CD14-positive monocyte (primary cell): ENCODE measurements around the gene HBZ. TPM values are rescaled to one million over a fixed set of nuclear protein-coding genes. Genes with fewer than 3 reads are reported as not detected.

Experiments used
- DNase-seq, 3 donors: peaks; one replicate each; pipeline ENCODE4 v3.0.0-alpha.2; 2011 to 2022
- H2AFZ ChIP-seq: 2 replicates; pipeline ENCODE4 v1.6.0; 2012; ENCODE audit warnings: mild to moderate bottlenecking, low read depth, low read length, inconsistent platforms; ENCODE audit not compliant: insufficient read depth, poor library complexity, severe bottlenecking
- H3K27ac ChIP-seq, 2 donors: 1 replicate in 1 of 2; 2 replicates in 1 of 2; pipeline ENCODE4 v1.5.1; 2012 to 2013; ENCODE audit warnings: low read length in 2 of 2, control low read depth in 1 of 2, inconsistent platforms in 1 of 2, low read depth in 1 of 2, mild to moderate bottlenecking in 1 of 2
- H3K27me3 ChIP-seq, 2 donors: one replicate each; pipeline versions ENCODE4 v1.6.0 to v1.6.1; 2011 to 2013; ENCODE audit warnings: low read length in 2 of 2; ENCODE audit not compliant: control insufficient read depth in 2 of 2, insufficient read depth in 2 of 2
- H3K36me3 ChIP-seq, 2 donors: replicated peaks in 1 of 2; 1 replicate in 1 of 2; 2 replicates in 1 of 2; pipeline versions ENCODE4 v1.5.1 to v1.6.1; 2012 to 2013; ENCODE audit warnings: low read length in 2 of 2, control low read depth in 1 of 2, inconsistent platforms in 1 of 2, mild to moderate bottlenecking in 1 of 2; ENCODE audit not compliant: insufficient read depth in 2 of 2, control insufficient read depth in 1 of 2
- H3K4me1 ChIP-seq, 2 donors: 1 replicate in 1 of 2; 2 replicates in 1 of 2; pipeline versions ENCODE4 v1.5.1 to v1.6.1; 2012 to 2013; ENCODE audit warnings: low read length in 2 of 2, control low read depth in 1 of 2, inconsistent platforms in 1 of 2, mild to moderate bottlenecking in 1 of 2, moderate library complexity in 1 of 2; ENCODE audit not compliant: insufficient read depth in 2 of 2, control insufficient read depth in 1 of 2
- H3K4me2 ChIP-seq: replicated peaks from 2 replicates; pipeline ENCODE3; 2012; ENCODE audit warnings: low read length, moderate library complexity, mild to moderate bottlenecking; ENCODE audit not compliant: poor library complexity, severe bottlenecking; ENCODE audit errors: extremely low read depth
- H3K4me3 ChIP-seq, 3 experiments: fragments of 200-600 bp in 1 of 3; sonication (generic) in 1 of 3; replicated peaks in 1 of 3; 1 replicate in 2 of 3; 2 replicates in 1 of 3; pipeline ENCODE4 v1.5.1; 2011 to 2013; ENCODE audit warnings: low read length in 3 of 3, mild to moderate bottlenecking in 3 of 3, control low read depth in 2 of 3, low read depth in 2 of 3, inconsistent platforms in 1 of 3, moderate library complexity in 1 of 3
- H3K79me2 ChIP-seq: 2 replicates; pipeline ENCODE4 v1.6.0; 2012; ENCODE audit warnings: mild to moderate bottlenecking, control low read depth, inconsistent platforms, low read length, moderate library complexity; ENCODE audit not compliant: insufficient read depth
- H3K9ac ChIP-seq: 2 replicates; pipeline ENCODE4 v1.6.0; 2017; ENCODE audit warnings: low read length, mild to moderate bottlenecking; ENCODE audit not compliant: insufficient read depth, poor library complexity, severe bottlenecking
- H3K9me3 ChIP-seq, 2 donors: replicated peaks in 1 of 2; 1 replicate in 1 of 2; 2 replicates in 1 of 2; pipeline versions ENCODE4 v1.5.1 to v1.6.1; 2012 to 2013; ENCODE audit warnings: low read length in 2 of 2, control low read depth in 1 of 2; ENCODE audit not compliant: control insufficient read depth in 1 of 2, insufficient read depth in 1 of 2
- H4K20me1 ChIP-seq: 2 replicates; pipeline ENCODE4 v1.6.0; 2012; ENCODE audit warnings: mild to moderate bottlenecking, low read length, control low read depth, moderate library complexity; ENCODE audit not compliant: insufficient read depth
- H3K27ac Mint-ChIP-seq, 7 donors: one replicate each; pipeline ENCODE4 v1.8.0; 2020; ENCODE audit warnings: mild to moderate bottlenecking in 7 of 7, mixed read lengths in 7 of 7, moderate library complexity in 6 of 7, inconsistent platforms in 2 of 7
- H3K27me3 Mint-ChIP-seq, 3 donors: one replicate each; pipeline ENCODE4 v1.8.0; 2021 to 2022; ENCODE audit warnings: low read depth in 3 of 3, mild to moderate bottlenecking in 3 of 3, mixed read lengths in 3 of 3, moderate library complexity in 3 of 3, inconsistent platforms in 1 of 3
- H3K36me3 Mint-ChIP-seq, 2 donors: one replicate each; pipeline ENCODE4 v1.8.0; 2020; ENCODE audit warnings: mixed read lengths in 2 of 2, inconsistent platforms in 1 of 2, mild to moderate bottlenecking in 1 of 2
- H3K4me1 Mint-ChIP-seq: one replicate; pipeline ENCODE4 v1.8.0; 2020; ENCODE audit warnings: mild to moderate bottlenecking, mixed read lengths
- H3K4me3 Mint-ChIP-seq, 2 donors: one replicate each; pipeline ENCODE4 v1.8.0; 2020; ENCODE audit warnings: mild to moderate bottlenecking in 2 of 2, mixed read lengths in 2 of 2, moderate library complexity in 1 of 2
- H3K9me3 Mint-ChIP-seq, 7 donors: one replicate each; pipeline ENCODE4 v1.8.0; 2020 to 2022; ENCODE audit warnings: mixed read lengths in 7 of 7, mild to moderate bottlenecking in 6 of 7, moderate library complexity in 6 of 7, inconsistent platforms in 2 of 7
- CTCF ChIP-seq: fragments of 200-600 bp; IDR thresholded peaks from one replicate; pipeline ENCODE4 v1.8.0; 2022; ENCODE audit warnings: antibody characterized with exemption, mild to moderate bottlenecking
- WGBS: methylation state at CpG from one replicate; pipeline ENCODE4 v1.1.5; 2013; ENCODE audit warnings: missing lambda C conversion rate; ENCODE audit not compliant: insufficient coverage; 5-methylcytosine and 5-hydroxymethylcytosine counted together
- intact Hi-C, 2 donors: fragments of 100-400 bp; cut with micrococcal nuclease; formaldehyde crosslinking; loops; one replicate each; pipeline versions ENCODE4 v1.15.0 to v1.15.1; 2023
- polyA plus RNA-seq, 3 donors: library from polyadenylated mRNA; depleted of rRNA in 1 of 3; unstranded in 2 of 3; stranded (reverse) in 1 of 3; fragments of 300-500 nt in 2 of 3; fragments of >200 nt in 1 of 3; fragmentation: Illumina TruSeq in 2 of 3; gene quantifications; 1 replicate in 2 of 3; 2 replicates in 1 of 3; pipeline ENCODE4 v1.2.3, GENCODE V29; 2012 to 2021

HBZ gene
- polyA plus RNA-seq, 3 donors = not detected

GRCh38 chr16:104928-105327, 47.5 kb upstream of the HBZ start:
- no peak for DNase-seq
- Histone ChIP-seq H3K4me3 (no peak overlapping the region), H3K27ac (no peak overlapping the region), H3K79me2 (no peaks in the 10 kb centered on the region), H3K4me2 (no peak overlapping the region), H3K27me3 (no peaks in the 10 kb centered on the region), H3K4me1 (no peaks in the 10 kb centered on the region), H3K9ac (no peak overlapping the region), H3K9me3 (no peaks in the 10 kb centered on the region), H2AFZ (no peak overlapping the region), H4K20me1 (no peaks in the 10 kb centered on the region), H3K36me3 (peaks cover 12 to 27% of the 10 kb centered on the region in 2 donors)
- H3K4me1 Mint-ChIP-seq = no peaks in the 10 kb centered on the region
- H3K9me3 Mint-ChIP-seq = no peaks in the 10 kb centered on the region
- H3K36me3 Mint-ChIP-seq = peaks cover 49 to 57% of the 10 kb centered on the region in 2 donors
- no peak overlapping the region for H3K27ac Mint-ChIP-seq
- WGBS = 39% methylated on average over 2 of the region's 3 CpGs
- no peak for TF ChIP-seq CTCF
- H3K4me3 Mint-ChIP-seq = no peak overlapping the region
- peaks cover 0 to 5% (median 0%) of the 10 kb centered on the region in 3 donors for H3K27me3 Mint-ChIP-seq
- intact Hi-C loops = loop anchor here (5.0 kb wide), 1 partner anchor 257 kb away; no protein-coding TSS in a partner anchor

- H3K27me3 ChIP-seq = no peaks in the 10 kb centered on the region
- H3K4me1 ChIP-seq = no peaks in the 10 kb centered on the region
- H2AFZ ChIP-seq = no peak overlapping the region
- H3K27ac ChIP-seq = no peak overlapping the region
- Mint-ChIP-seq H3K36me3 (peaks cover 47 to 57% of the 10 kb centered on the region in 2 donors), H3K9me3 (no peaks in the 10 kb centered on the region), H3K4me1 (no peaks in the 10 kb centered on the region), H3K4me3 (no peak overlapping the region), H3K27me3 (peaks cover 0 to 5% (median 0%) of the 10 kb centered on the region in 3 donors), H3K27ac (peak overlapping the region in 1 of 7 donors; percentile 19)
- no peak for TF ChIP-seq CTCF
- intact Hi-C loops = loop anchor here (5.0 kb wide), 1 partner anchor 257 kb away; no protein-coding TSS in a partner anchor
- no peak overlapping the region for H3K4me2 ChIP-seq
- no peak overlapping the region for H3K9ac ChIP-seq
- DNase-seq = no peak
- no peak overlapping the region for H3K4me3 ChIP-seq
- no peaks in the 10 kb centered on the region for H4K20me1 ChIP-seq
- WGBS = 84% methylated on average over 3 of the region's 6 CpGs
- H3K79me2 ChIP-seq = no peaks in the 10 kb centered on the region
- H3K9me3 ChIP-seq = no peaks in the 10 kb centered on the region
- H3K36me3 ChIP-seq = peaks cover 15 to 31% of the 10 kb centered on the region in 2 donors
These were observed 46.9 kb upstream of the HBZ start for GRCh38 chr16:105521-105920.
